HepG2 (cell line): ENCODE measurements around the gene LZTS2. TPM values are rescaled to one million over a fixed set of nuclear protein-coding genes. Genes with fewer than 3 reads are reported as not detected.

ENCODE experiments used
- ATRX ChIP-seq: sonication (generic); formaldehyde crosslinking; IDR thresholded peaks from 2 replicates; pipeline ENCODE4 v1.4.0; 2020; ENCODE audit warnings: missing genetic modification reagents, borderline replicate concordance
- ERF ChIP-seq: IDR thresholded peaks from 2 replicates; pipeline ENCODE4 v1.6.1; 2018; ENCODE audit warnings: missing biosample characterization, missing genetic modification reagents
- FIP1L1 ChIP-seq: fragments of 200-400 bp; formaldehyde crosslinking; IDR thresholded peaks from 2 replicates; pipeline ENCODE4 v1.6.1; 2018; ENCODE audit warnings: low read depth, mild to moderate bottlenecking, low read length, moderate library complexity, borderline replicate concordance; ENCODE audit not compliant: insufficient read depth
- MAZ ChIP-seq, 2 experiments: sonication (generic) in 1 of 2; formaldehyde crosslinking in 1 of 2; IDR thresholded peaks; 2 replicates each; pipeline versions ENCODE4 v1.5.0 to v1.6.1; 2012 to 2020; ENCODE audit warnings: low read depth in 2 of 2, mild to moderate bottlenecking in 2 of 2, borderline replicate concordance in 1 of 2, improper control_type of control experiment in 1 of 2, low read length in 1 of 2, missing genetic modification reagents in 1 of 2, moderate library complexity in 1 of 2
- MZF1 ChIP-seq: sonication (generic); formaldehyde crosslinking; IDR thresholded peaks from 2 replicates; pipeline ENCODE4 v1.8.1; 2023; ENCODE audit warnings: mild to moderate bottlenecking, missing genetic modification reagents, borderline replicate concordance
- NFYC ChIP-seq: IDR thresholded peaks from 2 replicates; pipeline ENCODE4 v1.6.1; 2016; ENCODE audit warnings: missing genetic modification reagents, missing compliant biosample characterization
- TCF7 ChIP-seq: sonication (generic); IDR thresholded peaks from 2 replicates; pipeline ENCODE4 v1.6.1; 2016; ENCODE audit warnings: antibody characterized with exemption, low read depth
- ZNF296 ChIP-seq: sonication (generic); formaldehyde crosslinking; conservative IDR thresholded peaks from 2 replicates; pipeline ENCODE4 v1.5.0; 2020; ENCODE audit warnings: mild to moderate bottlenecking, missing genetic modification reagents
- ZNF354B ChIP-seq: sonication (generic); formaldehyde crosslinking; IDR thresholded peaks from 2 replicates; pipeline ENCODE4 v1.8.0; 2022; ENCODE audit warnings: mild to moderate bottlenecking, missing genetic modification reagents
- ZNF562 ChIP-seq: sonication (generic); formaldehyde crosslinking; IDR thresholded peaks from 2 replicates; pipeline ENCODE4 v1.8.0; 2022; ENCODE audit warnings: missing genetic modification reagents, borderline replicate concordance
- ZNF577 ChIP-seq: sonication (generic); formaldehyde crosslinking; IDR thresholded peaks from 2 replicates; pipeline ENCODE4 v1.4.0; 2020; ENCODE audit warnings: mild to moderate bottlenecking, low read depth, missing genetic modification reagents, borderline replicate concordance
- ZNF772 ChIP-seq: sonication (generic); formaldehyde crosslinking; IDR thresholded peaks from 2 replicates; pipeline ENCODE4 v1.5.0; 2020; ENCODE audit warnings: mild to moderate bottlenecking, missing genetic modification reagents
- ZNF792 ChIP-seq: IDR thresholded peaks from 2 replicates; pipeline ENCODE4 v1.6.1; 2016
- ZSCAN31 ChIP-seq: sonication (generic); formaldehyde crosslinking; IDR thresholded peaks from 2 replicates; pipeline ENCODE4 v1.5.0; 2020; ENCODE audit warnings: low read depth, mild to moderate bottlenecking, missing genetic modification reagents
- polyA plus RNA-seq, 8 experiments: library from polyadenylated mRNA; depleted of rRNA in 3 of 8; stranded (reverse) in 7 of 8; unstranded in 1 of 8; fragments of >200 nt; fragmentation: Illumina TruSeq in 4 of 8; extraction: Trizol in 4 of 8; gene quantifications; 2 replicates each; pipeline versions ENCODE4 v1.2.1 to v1.2.3, GENCODE V29; 2011 to 2016; ENCODE audit warnings: low read depth in 4 of 8, missing spikeins in 1 of 8, mixed read lengths in 1 of 8; ENCODE audit not compliant: insufficient read depth in 1 of 8
- total RNA-seq, 5 experiments: library from RNA; depleted of rRNA; stranded (reverse); fragments of >200 nt; fragmentation: Illumina TruSeq; extraction: Trizol; gene quantifications; 2 replicates each; pipeline ENCODE4 v1.2.3, GENCODE V29; 2016; ENCODE audit warnings: low read depth in 1 of 5
- TF ChIP-seq, protein P1 (sequence below): sonication (generic); formaldehyde crosslinking; IDR thresholded peaks from 2 replicates; pipeline ENCODE4 v1.9.0; 2022; ENCODE audit warnings: low read depth, missing genetic modification reagents
- TF ChIP-seq, protein P2 (sequence below): IDR thresholded peaks from 2 replicates; pipeline ENCODE4 v1.6.1; 2016; ENCODE audit warnings: missing genetic modification reagents, missing compliant biosample characterization
- TF ChIP-seq, protein P3 (sequence below): sonication (generic); formaldehyde crosslinking; IDR thresholded peaks from 2 replicates; pipeline ENCODE4 v1.4.0; 2020; ENCODE audit warnings: missing genetic modification reagents, borderline replicate concordance
- TF ChIP-seq, protein P4 (sequence below): sonication (generic); formaldehyde crosslinking; IDR thresholded peaks from 2 replicates; pipeline ENCODE4 v1.5.0; 2020; ENCODE audit warnings: missing genetic modification reagents, mild to moderate bottlenecking, borderline replicate concordance
- TF ChIP-seq, protein P5 (sequence below): sonication (generic); formaldehyde crosslinking; conservative IDR thresholded peaks from 2 replicates; pipeline ENCODE4 v1.4.0; 2020; ENCODE audit warnings: mild to moderate bottlenecking, missing genetic modification reagents, moderate library complexity

Gene LZTS2
- total and polyA plus RNA-seq, 2 of the 13 experiments (the other 11 are each of a cell fraction or from before 2014, with no cell fraction given) = 43.6 to 65.6 TPM

DNA sequence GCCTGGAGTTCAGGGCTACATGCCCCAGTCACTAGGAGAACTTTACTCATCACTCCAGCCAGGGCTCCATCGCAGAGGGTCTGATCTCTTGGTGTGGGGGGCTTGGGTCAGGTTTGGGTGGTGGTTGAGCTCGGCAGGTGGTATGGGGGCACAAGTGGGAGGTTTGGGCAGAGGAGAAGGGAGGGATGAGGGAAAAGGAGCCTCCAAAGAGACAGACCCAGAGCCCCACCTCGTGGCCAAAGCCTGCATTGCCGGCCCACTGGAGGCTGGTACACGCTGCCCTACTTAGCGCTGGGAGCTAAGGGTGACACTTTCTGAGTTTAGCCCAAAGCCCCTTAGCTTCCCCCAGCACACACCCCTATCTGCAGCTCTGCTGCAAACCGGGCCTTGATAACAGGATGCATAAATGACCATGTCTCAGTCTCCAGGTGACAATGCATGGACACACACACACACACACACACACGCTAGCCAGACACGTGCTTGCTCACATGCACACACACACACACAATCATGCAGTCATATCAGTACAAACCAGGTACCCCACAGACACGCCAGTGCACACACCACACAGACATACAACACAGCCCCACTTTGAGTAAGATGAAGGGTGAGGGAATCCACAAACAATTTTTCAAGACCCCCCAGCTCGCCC, 14.7 kb downstream of the LZTS2 start (continued):
- TF ChIP-seq, protein P1, sequence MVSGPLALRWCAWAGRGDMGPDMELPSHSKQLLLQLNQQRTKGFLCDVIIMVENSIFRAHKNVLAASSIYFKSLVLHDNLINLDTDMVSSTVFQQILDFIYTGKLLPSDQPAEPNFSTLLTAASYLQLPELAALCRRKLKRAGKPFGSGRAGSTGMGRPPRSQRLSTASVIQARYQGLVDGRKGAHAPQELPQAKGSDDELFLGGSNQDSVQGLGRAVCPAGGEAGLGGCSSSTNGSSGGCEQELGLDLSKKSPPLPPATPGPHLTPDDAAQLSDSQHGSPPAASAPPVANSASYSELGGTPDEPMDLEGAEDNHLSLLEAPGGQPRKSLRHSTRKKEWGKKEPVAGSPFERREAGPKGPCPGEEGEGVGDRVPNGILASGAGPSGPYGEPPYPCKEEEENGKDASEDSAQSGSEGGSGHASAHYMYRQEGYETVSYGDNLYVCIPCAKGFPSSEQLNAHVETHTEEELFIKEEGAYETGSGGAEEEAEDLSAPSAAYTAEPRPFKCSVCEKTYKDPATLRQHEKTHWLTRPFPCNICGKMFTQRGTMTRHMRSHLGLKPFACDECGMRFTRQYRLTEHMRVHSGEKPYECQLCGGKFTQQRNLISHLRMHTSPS = no peak
- TF ChIP-seq ZNF792 = no peak
- TF ChIP-seq, protein P2, sequence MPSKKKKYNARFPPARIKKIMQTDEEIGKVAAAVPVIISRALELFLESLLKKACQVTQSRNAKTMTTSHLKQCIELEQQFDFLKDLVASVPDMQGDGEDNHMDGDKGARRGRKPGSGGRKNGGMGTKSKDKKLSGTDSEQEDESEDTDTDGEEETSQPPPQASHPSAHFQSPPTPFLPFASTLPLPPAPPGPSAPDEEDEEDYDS (CRISPR knock-in tag) = no peak
- TF ChIP-seq MAZ (IDR thresholded peaks at IDR 0.05; ENCODE audit: borderline replicate concordance, low read depth, low read length) = peak; percentile 23; the same call in 1 of the 2 replicates
- peak; percentile 66; the same call in 1 of the 2 replicates for TF ChIP-seq MAZ (CRISPR knock-in tag; IDR thresholded peaks at IDR 0.05; ENCODE audit: low read depth)
- TF ChIP-seq ZNF562 (CRISPR knock-in tag) = no peak
- no peak for TF ChIP-seq ZSCAN31 (CRISPR knock-in tag)
- TF ChIP-seq, protein P3, sequence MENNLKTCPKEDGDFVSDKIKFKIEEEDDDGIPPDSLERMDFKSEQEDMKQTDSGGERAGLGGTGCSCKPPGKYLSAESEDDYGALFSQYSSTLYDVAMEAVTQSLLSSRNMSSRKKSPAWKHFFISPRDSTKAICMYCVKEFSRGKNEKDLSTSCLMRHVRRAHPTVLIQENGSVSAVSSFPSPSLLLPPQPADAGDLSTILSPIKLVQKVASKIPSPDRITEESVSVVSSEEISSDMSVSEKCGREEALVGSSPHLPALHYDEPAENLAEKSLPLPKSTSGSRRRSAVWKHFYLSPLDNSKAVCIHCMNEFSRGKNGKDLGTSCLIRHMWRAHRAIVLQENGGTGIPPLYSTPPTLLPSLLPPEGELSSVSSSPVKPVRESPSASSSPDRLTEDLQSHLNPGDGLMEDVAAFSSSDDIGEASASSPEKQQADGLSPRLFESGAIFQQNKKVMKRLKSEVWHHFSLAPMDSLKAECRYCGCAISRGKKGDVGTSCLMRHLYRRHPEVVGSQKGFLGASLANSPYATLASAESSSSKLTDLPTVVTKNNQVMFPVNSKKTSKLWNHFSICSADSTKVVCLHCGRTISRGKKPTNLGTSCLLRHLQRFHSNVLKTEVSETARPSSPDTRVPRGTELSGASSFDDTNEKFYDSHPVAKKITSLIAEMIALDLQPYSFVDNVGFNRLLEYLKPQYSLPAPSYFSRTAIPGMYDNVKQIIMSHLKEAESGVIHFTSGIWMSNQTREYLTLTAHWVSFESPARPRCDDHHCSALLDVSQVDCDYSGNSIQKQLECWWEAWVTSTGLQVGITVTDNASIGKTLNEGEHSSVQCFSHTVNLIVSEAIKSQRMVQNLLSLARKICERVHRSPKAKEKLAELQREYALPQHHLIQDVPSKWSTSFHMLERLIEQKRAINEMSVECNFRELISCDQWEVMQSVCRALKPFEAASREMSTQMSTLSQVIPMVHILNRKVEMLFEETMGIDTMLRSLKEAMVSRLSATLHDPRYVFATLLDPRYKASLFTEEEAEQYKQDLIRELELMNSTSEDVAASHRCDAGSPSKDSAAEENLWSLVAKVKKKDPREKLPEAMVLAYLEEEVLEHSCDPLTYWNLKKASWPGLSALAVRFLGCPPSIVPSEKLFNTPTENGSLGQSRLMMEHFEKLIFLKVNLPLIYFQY (CRISPR knock-in tag) = no peak
- TF ChIP-seq FIP1L1 = no peak
- TF ChIP-seq, protein P4, sequence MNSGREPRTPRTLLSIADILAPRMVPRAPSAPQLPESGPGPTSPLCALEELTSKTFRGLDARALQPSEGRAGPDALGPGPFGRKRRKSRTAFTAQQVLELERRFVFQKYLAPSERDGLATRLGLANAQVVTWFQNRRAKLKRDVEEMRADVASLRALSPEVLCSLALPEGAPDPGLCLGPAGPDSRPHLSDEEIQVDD (CRISPR knock-in tag) = no peak
- no peak for TF ChIP-seq ZNF296
- no peak for TF ChIP-seq ZNF772 (CRISPR knock-in tag)
- no peak for TF ChIP-seq ERF
- TF ChIP-seq ZNF354B (CRISPR knock-in tag) = no peak
- TF ChIP-seq ATRX (CRISPR knock-in tag) = no peak
- TF ChIP-seq TCF7 = no peak
- TF ChIP-seq, protein P5, sequence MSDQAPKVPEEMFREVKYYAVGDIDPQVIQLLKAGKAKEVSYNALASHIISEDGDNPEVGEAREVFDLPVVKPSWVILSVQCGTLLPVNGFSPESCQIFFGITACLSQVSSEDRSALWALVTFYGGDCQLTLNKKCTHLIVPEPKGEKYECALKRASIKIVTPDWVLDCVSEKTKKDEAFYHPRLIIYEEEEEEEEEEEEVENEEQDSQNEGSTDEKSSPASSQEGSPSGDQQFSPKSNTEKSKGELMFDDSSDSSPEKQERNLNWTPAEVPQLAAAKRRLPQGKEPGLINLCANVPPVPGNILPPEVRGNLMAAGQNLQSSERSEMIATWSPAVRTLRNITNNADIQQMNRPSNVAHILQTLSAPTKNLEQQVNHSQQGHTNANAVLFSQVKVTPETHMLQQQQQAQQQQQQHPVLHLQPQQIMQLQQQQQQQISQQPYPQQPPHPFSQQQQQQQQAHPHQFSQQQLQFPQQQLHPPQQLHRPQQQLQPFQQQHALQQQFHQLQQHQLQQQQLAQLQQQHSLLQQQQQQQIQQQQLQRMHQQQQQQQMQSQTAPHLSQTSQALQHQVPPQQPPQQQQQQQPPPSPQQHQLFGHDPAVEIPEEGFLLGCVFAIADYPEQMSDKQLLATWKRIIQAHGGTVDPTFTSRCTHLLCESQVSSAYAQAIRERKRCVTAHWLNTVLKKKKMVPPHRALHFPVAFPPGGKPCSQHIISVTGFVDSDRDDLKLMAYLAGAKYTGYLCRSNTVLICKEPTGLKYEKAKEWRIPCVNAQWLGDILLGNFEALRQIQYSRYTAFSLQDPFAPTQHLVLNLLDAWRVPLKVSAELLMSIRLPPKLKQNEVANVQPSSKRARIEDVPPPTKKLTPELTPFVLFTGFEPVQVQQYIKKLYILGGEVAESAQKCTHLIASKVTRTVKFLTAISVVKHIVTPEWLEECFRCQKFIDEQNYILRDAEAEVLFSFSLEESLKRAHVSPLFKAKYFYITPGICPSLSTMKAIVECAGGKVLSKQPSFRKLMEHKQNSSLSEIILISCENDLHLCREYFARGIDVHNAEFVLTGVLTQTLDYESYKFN (CRISPR knock-in tag) = no peak
- no peak for TF ChIP-seq NFYC (CRISPR knock-in tag)
- no peak for TF ChIP-seq ZNF577
- TF ChIP-seq MZF1 (CRISPR knock-in tag) = no peak
